KOPT-K1 (cell line): Measurements from ENCODE around the gene MRPS5.
A peak's percentile ranks its signal among the peaks of the same experiment; 100 is the strongest.

Source experiments
- H3K27ac ChIP-seq: fragments of 200-600 bp; sonication (generic); 2 replicates; pipeline ENCODE4 v1.5.1; 2016; ENCODE audit warnings: antibody characterized with exemption, mild to moderate bottlenecking, low read depth, low read length; ENCODE audit not compliant: poor library complexity, severe bottlenecking
- H3K36me3 ChIP-seq: fragments of 200-600 bp; sonication (generic); 2 replicates; pipeline ENCODE4 v1.5.1; 2017; ENCODE audit warnings: antibody characterized with exemption, mild to moderate bottlenecking, low read length, moderate library complexity; ENCODE audit not compliant: insufficient read depth
- H3K9me3 ChIP-seq: fragments of 200-600 bp; sonication (generic); 2 replicates; pipeline ENCODE4 v1.5.1; 2017; ENCODE audit warnings: antibody characterized with exemption, low read length, mild to moderate bottlenecking; ENCODE audit not compliant: insufficient read depth, poor library complexity, severe bottlenecking

The MRPS5 gene

GRCh38 chr2:95058989-95059641 is 62.5 kb downstream of the MRPS5 start:
- Histone ChIP-seq H3K9me3 (no peaks in the 10 kb centered on the region), H3K27ac (peak overlapping the region; percentile 98), H3K36me3 (peaks cover 11% of the 10 kb centered on the region)

GRCh38 chr2:95058466-95058988 is 63.1 kb downstream of the MRPS5 start:
- H3K36me3 ChIP-seq, result peaks cover 16% of the 10 kb centered on the region

GRCh38 chr2:95057535-95058370 is 63.9 kb downstream of the MRPS5 start:
- peaks cover 18% of the 10 kb centered on the region for H3K36me3 ChIP-seq
- H3K9me3 ChIP-seq, result no peaks in the 10 kb centered on the region
- peak overlapping the region; percentile 98 for H3K27ac ChIP-seq

More at GRCh38 chr2:95058466-95058988, 63.1 kb downstream of the MRPS5 start:
- no peaks in the 10 kb centered on the region for H3K9me3 ChIP-seq
- H3K27ac ChIP-seq, result peak overlapping the region; percentile 98

- H3K9me3 ChIP-seq, result no peaks in the 10 kb centered on the region
- peak overlapping the region; percentile 98 for H3K27ac ChIP-seq
- peaks cover 28% of the 10 kb centered on the region for H3K36me3 ChIP-seq
These were observed 64.8 kb downstream of the MRPS5 start for GRCh38 chr2:95056461-95057459.

- Histone ChIP-seq H3K9me3 (no peaks in the 10 kb centered on the region), H3K36me3 (peaks cover 35% of the 10 kb centered on the region), H3K27ac (peak overlapping the region; percentile 98)
These were observed 65.6 kb downstream of the MRPS5 start for GRCh38 chr2:95056044-95056443.

GRCh38 chr2:95055262-95055661 is 66.3 kb downstream of the MRPS5 start:
- Histone ChIP-seq H3K9me3 (no peaks in the 10 kb centered on the region), H3K27ac (peak overlapping the region; percentile 98), H3K36me3 (peaks cover 43% of the 10 kb centered on the region)

- peak overlapping the region; percentile 98 for H3K27ac ChIP-seq
- no peaks in the 10 kb centered on the region for H3K9me3 ChIP-seq
- H3K36me3 ChIP-seq, result peaks cover 56% of the 10 kb centered on the region
These were observed 67.6 kb downstream of the MRPS5 start for GRCh38 chr2:95054016-95054415.

GRCh38 chr2:95053543-95053942 is 68.1 kb downstream of the MRPS5 start:
- peak overlapping the region; percentile 98 for H3K27ac ChIP-seq
- no peaks in the 10 kb centered on the region for H3K9me3 ChIP-seq
- H3K36me3 ChIP-seq, result peaks cover 60% of the 10 kb centered on the region

- Histone ChIP-seq H3K9me3 (no peaks in the 10 kb centered on the region), H3K36me3 (peaks cover 66% of the 10 kb centered on the region), H3K27ac (peak overlapping the region; percentile 98)
These were observed 68.7 kb downstream of the MRPS5 start for GRCh38 chr2:95052804-95053479.

- Histone ChIP-seq H3K9me3 (no peaks in the 10 kb centered on the region), H3K27ac (peak overlapping the region; percentile 98), H3K36me3 (peaks cover 71% of the 10 kb centered on the region)
These were observed 69.3 kb downstream of the MRPS5 start for GRCh38 chr2:95052307-95052706.

- H3K36me3 ChIP-seq, result peaks cover 77% of the 10 kb centered on the region
- peak overlapping the region; percentile 98 for H3K27ac ChIP-seq
- no peaks in the 10 kb centered on the region for H3K9me3 ChIP-seq
These were observed 70.0 kb downstream of the MRPS5 start for GRCh38 chr2:95051626-95052025.

GRCh38 chr2:95050385-95051300 is 71.0 kb downstream of the MRPS5 start:
- Histone ChIP-seq H3K27ac (peak overlapping the region; percentile 98), H3K9me3 (no peaks in the 10 kb centered on the region), H3K36me3 (peaks cover 87% of the 10 kb centered on the region)

GRCh38 chr2:95049961-95050360 is 71.6 kb downstream of the MRPS5 start:
- H3K9me3 ChIP-seq, result no peaks in the 10 kb centered on the region
- peak overlapping the region; percentile 98 for H3K27ac ChIP-seq
- peaks cover 92% of the 10 kb centered on the region for H3K36me3 ChIP-seq
